Measurements from ENCODE around the gene MTFP1.

The MTFP1 gene

GRCh38 chr22:30421695-30422480 is 3.7 kb upstream of the MTFP1 start:
- peak overlapping the region; percentile 96 for H3K9ac ChIP-seq (ENCODE audit: low read length)
- no peaks in the 10 kb centered on the region for H3K27me3 ChIP-seq (ENCODE audit: control insufficient read depth in 1 of 2, insufficient read depth in 1 of 2, low read length in 2 of 2)
- H3K36me3 ChIP-seq (ENCODE audit: control insufficient read depth in 1 of 2, insufficient read depth in 2 of 2, low read depth in 1 of 2, low read length in 2 of 2), result peaks cover 14 to 28% of the 10 kb centered on the region in 2 experiments
- peak overlapping the region; percentile 64 for H2BK120ac ChIP-seq (ENCODE audit: low read depth, low read length)
- WGBS, result 44% methylated on average over 8 of the region's 8 CpGs
- H2BK15ac ChIP-seq (ENCODE audit: low read depth, poor library complexity, severe bottlenecking), result no peak overlapping the region
- H3K4me2 ChIP-seq (ENCODE audit: low read length, poor library complexity, severe bottlenecking), result peak overlapping the region; percentile 25
- peak overlapping the region; percentile 2 to 76 for H2BK12ac ChIP-seq (ENCODE audit: low read length in 2 of 2)
- H3K4ac ChIP-seq (ENCODE audit: low read depth in 1 of 2, low read length in 2 of 2), result peak overlapping the region in 1 of 2 experiments; percentile 96
- no peak overlapping the region for H2BK5ac ChIP-seq (ENCODE audit: low read depth, low read length, poor library complexity, severe bottlenecking)
- H3K4me3 ChIP-seq (ENCODE audit: insufficient read depth in 1 of 2, low read depth in 1 of 2, low read length in 2 of 2), result peak overlapping the region in 1 of 2 experiments; percentile 85
- no peak overlapping the region for H4K8ac ChIP-seq (ENCODE audit: low read length)
- peak; percentile 44 for DNase-seq
- peaks cover 29% of the 10 kb centered on the region for H3K4me1 ChIP-seq (ENCODE audit: control insufficient read depth, insufficient read depth, low read depth, low read length)
- peaks cover 5% of the 10 kb centered on the region for H3K79me1 ChIP-seq (replicated peaks; ENCODE audit: low read length, poor library complexity, severe bottlenecking)
- peak overlapping the region; percentile 23 to 79 for H3K18ac ChIP-seq (ENCODE audit: low read depth in 1 of 2, low read length in 2 of 2)
- H3K23ac ChIP-seq (ENCODE audit: low read length in 2 of 2), result peak overlapping the region in 1 of 2 experiments; percentile 34
- H3K27ac ChIP-seq (ENCODE audit: low read length, poor library complexity, severe bottlenecking), result peak overlapping the region; percentile 91
- H2AFZ ChIP-seq (ENCODE audit: low read depth, low read length), result no peak overlapping the region
- peak overlapping the region; percentile 90 for H2AK5ac ChIP-seq (ENCODE audit: low read length, severe bottlenecking)
- H3K14ac ChIP-seq (ENCODE audit: low read length in 2 of 2), result peak overlapping the region in 1 of 2 experiments; percentile 2
- H3K9me3 ChIP-seq (ENCODE audit: control insufficient read depth, low read length), result no peaks in the 10 kb centered on the region
- H4K91ac ChIP-seq (ENCODE audit: low read length), result no peak overlapping the region

DNA sequence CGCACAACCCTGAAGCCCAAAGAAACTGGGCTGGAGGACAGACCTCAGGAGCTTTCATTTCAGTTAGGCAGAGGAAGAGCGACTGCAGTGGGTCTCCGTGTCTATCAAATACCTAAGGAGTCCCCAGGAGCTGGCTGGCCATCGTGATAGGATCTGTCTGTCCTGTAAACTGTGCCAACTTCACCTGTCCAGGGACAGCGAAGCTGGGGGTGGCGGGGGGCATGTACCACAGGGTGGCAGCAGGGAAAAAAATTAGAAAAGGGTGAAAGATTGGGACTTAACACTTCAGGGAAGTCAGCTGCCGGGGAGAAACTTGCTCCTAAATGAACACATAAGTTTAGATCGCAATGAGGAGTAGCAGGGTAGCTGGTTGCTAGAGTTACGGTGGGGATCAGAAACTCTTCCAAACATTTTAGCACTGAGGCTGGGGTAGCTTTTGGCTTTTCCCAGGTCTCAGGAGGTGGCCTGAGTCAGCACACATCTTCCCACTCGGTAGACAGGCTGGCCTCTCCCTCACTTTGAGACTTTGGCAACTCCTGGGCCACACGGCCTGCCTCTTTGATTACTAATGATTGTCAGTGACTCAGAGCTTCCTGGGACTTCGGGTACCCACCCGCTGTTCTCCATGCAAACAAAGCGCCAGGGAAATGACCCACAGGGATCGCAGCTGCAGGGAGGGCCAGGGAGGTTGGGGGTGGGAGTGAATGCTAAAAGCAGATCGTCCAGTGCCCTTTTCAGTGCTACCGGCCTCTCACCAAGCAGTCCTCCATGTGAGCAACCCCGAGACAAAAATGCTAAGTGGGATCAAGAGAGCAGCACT is 2.9 kb upstream of the MTFP1 start:
- Histone ChIP-seq H3K9me3 (ENCODE audit: control insufficient read depth, low read length) (no peaks in the 10 kb centered on the region), H3K4me1 (ENCODE audit: control insufficient read depth, insufficient read depth, low read depth, low read length) (peaks cover 31% of the 10 kb centered on the region), H2BK15ac (ENCODE audit: low read depth, poor library complexity, severe bottlenecking) (peak overlapping the region; percentile 60), H2BK120ac (ENCODE audit: low read depth, low read length) (peak overlapping the region; percentile 96), H2AFZ (ENCODE audit: low read depth, low read length) (peak overlapping the region; percentile 21), H2BK5ac (ENCODE audit: low read depth, low read length, poor library complexity, severe bottlenecking) (peak overlapping the region; percentile 75), H3K9ac (ENCODE audit: low read length) (peak overlapping the region; percentile 96), H4K91ac (ENCODE audit: low read length) (peak overlapping the region; percentile 98), H3K4me2 (ENCODE audit: low read length, poor library complexity, severe bottlenecking) (peak overlapping the region; percentile 61), H4K8ac (ENCODE audit: low read length) (peak overlapping the region; percentile 98), H3K27me3 (ENCODE audit: control insufficient read depth in 1 of 2, insufficient read depth in 1 of 2, low read length in 2 of 2) (no peaks in the 10 kb centered on the region), H3K4ac (ENCODE audit: low read depth in 1 of 2, low read length in 2 of 2) (peak overlapping the region; percentile 96 to 97), H3K27ac (ENCODE audit: low read length, poor library complexity, severe bottlenecking) (peak overlapping the region; percentile 91), H2BK12ac (ENCODE audit: low read length in 2 of 2) (peak overlapping the region; percentile 38 to 76), H3K14ac (ENCODE audit: low read length in 2 of 2) (peak overlapping the region in 1 of 2 experiments; percentile 90), H2AK5ac (ENCODE audit: low read length, severe bottlenecking) (peak overlapping the region; percentile 90), H3K4me3 (ENCODE audit: insufficient read depth in 1 of 2, low read depth in 1 of 2, low read length in 2 of 2) (peak overlapping the region; percentile 54 to 85), H3K23ac (ENCODE audit: low read length in 2 of 2) (no peak overlapping the region), H3K36me3 (ENCODE audit: control insufficient read depth in 1 of 2, insufficient read depth in 2 of 2, low read depth in 1 of 2, low read length in 2 of 2) (peaks cover 17 to 20% of the 10 kb centered on the region in 2 experiments), H3K79me1 (replicated peaks; ENCODE audit: low read length, poor library complexity, severe bottlenecking) (peaks cover 3% of the 10 kb centered on the region), H3K18ac (ENCODE audit: low read depth in 1 of 2, low read length in 2 of 2) (peak overlapping the region; percentile 96 to 98)
- peak; percentile 97 for DNase-seq
- 26% methylated on average over 18 of the region's 18 CpGs for WGBS

DNA sequence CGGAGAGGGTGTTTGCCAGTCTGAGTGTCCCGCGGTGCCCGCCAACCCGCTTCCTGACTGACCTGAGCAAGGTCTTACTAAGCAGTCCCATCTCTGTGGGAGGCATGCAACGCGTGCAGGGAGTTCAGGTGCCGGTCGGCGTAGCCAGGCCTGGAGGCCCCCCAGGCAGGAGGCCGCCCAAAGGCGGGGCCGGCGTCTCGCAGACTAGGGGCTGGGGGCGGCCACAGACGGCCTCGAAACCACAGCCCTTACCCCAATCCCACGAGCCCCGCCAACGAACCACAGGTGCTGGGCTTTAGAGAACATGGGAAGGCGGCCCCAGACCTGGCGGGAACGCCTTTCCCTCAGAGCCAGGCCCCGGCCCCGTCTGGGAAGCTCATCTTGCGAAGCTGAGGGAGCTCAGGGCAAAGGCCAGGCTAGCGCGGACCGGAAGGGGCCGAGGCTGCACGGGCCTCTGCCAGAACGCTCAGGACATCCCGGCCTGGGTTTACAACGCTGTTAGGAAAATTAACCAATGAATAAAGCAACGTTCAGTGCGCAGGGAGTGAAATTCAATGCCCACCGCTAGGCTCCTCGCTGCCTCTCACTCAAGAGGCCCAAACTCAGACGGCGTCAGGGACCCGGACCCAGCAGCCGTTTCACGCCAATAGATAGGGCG is 2.1 kb upstream of the MTFP1 start:
- H3K4me3 ChIP-seq (ENCODE audit: insufficient read depth in 1 of 2, low read depth in 1 of 2, low read length in 2 of 2), result peak overlapping the region; percentile 54 to 85
- H3K9ac ChIP-seq (ENCODE audit: low read length), result peak overlapping the region; percentile 96
- H2BK5ac ChIP-seq (ENCODE audit: low read depth, low read length, poor library complexity, severe bottlenecking), result peak overlapping the region; percentile 75
- peaks cover 2% of the 10 kb centered on the region for H3K79me1 ChIP-seq (replicated peaks; ENCODE audit: low read length, poor library complexity, severe bottlenecking)
- H4K91ac ChIP-seq (ENCODE audit: low read length), result peak overlapping the region; percentile 98
- H3K9me3 ChIP-seq (ENCODE audit: control insufficient read depth, low read length), result no peaks in the 10 kb centered on the region
- peak overlapping the region; percentile 38 to 45 for H2BK12ac ChIP-seq (ENCODE audit: low read length in 2 of 2)
- peak overlapping the region; percentile 54 for H2BK15ac ChIP-seq (ENCODE audit: low read depth, poor library complexity, severe bottlenecking)
- H3K4ac ChIP-seq (ENCODE audit: low read depth in 1 of 2, low read length in 2 of 2), result peak overlapping the region; percentile 96 to 97
- H2AK5ac ChIP-seq (ENCODE audit: low read length, severe bottlenecking), result peak overlapping the region; percentile 40
- peak overlapping the region in 1 of 2 experiments; percentile 90 for H3K14ac ChIP-seq (ENCODE audit: low read length in 2 of 2)
- H2AFZ ChIP-seq (ENCODE audit: low read depth, low read length), result peak overlapping the region; percentile 21
- under 1% methylated on average over 45 of the region's 45 CpGs for WGBS
- H2BK120ac ChIP-seq (ENCODE audit: low read depth, low read length), result peak overlapping the region; percentile 96
- DNase-seq, result no peak
- H3K27me3 ChIP-seq (ENCODE audit: control insufficient read depth in 1 of 2, insufficient read depth in 1 of 2, low read length in 2 of 2), result no peaks in the 10 kb centered on the region
- peak overlapping the region in 1 of 2 experiments; percentile 85 for H3K23ac ChIP-seq (ENCODE audit: low read length in 2 of 2)
- H3K4me2 ChIP-seq (ENCODE audit: low read length, poor library complexity, severe bottlenecking), result peak overlapping the region; percentile 61
- peaks cover 31% of the 10 kb centered on the region for H3K4me1 ChIP-seq (ENCODE audit: control insufficient read depth, insufficient read depth, low read depth, low read length)
- peak overlapping the region; percentile 96 to 98 for H3K18ac ChIP-seq (ENCODE audit: low read depth in 1 of 2, low read length in 2 of 2)
- peaks cover 13 to 17% of the 10 kb centered on the region in 2 experiments for H3K36me3 ChIP-seq (ENCODE audit: control insufficient read depth in 1 of 2, insufficient read depth in 2 of 2, low read depth in 1 of 2, low read length in 2 of 2)
- H3K27ac ChIP-seq (ENCODE audit: low read length, poor library complexity, severe bottlenecking), result peak overlapping the region; percentile 91
- H4K8ac ChIP-seq (ENCODE audit: low read length), result peak overlapping the region; percentile 98

Data from mesenchymal stem cell (in vitro differentiated cells and primary cell).